ENCODE data around the gene EIF3K.

The EIF3K gene

DNA sequence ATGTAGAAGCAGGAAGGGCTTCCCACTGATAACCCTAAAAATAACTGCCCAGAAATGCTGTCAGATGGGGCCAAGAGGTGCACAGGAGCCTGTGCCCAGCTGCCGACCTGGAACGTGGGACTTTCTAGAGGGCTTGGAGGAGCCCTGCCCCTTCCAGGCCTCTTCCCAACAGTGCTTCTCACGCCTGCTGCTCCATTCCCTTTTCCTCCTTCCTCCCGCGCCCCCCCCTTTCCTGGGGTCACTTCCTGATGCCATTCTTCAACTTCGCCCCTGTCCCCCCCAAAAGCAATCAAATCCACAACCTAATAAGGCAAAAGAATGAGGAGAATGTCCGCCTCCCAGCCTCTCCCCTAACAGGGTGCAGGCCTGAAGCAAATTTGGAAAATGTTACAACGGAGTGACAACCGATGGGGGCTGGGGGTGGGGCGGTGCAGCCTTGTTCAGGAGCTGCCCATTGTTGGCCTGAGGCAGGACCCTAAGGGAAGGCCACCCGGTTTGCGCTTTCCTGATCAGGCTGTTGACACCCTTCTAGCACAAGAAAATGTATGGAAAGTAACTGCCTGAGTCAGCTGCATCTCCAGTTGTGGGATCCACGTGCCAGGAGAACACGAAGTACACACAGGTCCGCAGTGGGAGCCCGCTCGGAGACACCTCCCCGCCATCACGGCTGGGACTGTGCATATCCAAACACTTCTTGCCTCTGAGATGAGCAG, 47.1 kb downstream of the EIF3K start:
- DNase-seq (ENCODE audit: low spot score): peak; percentile 57

DNA sequence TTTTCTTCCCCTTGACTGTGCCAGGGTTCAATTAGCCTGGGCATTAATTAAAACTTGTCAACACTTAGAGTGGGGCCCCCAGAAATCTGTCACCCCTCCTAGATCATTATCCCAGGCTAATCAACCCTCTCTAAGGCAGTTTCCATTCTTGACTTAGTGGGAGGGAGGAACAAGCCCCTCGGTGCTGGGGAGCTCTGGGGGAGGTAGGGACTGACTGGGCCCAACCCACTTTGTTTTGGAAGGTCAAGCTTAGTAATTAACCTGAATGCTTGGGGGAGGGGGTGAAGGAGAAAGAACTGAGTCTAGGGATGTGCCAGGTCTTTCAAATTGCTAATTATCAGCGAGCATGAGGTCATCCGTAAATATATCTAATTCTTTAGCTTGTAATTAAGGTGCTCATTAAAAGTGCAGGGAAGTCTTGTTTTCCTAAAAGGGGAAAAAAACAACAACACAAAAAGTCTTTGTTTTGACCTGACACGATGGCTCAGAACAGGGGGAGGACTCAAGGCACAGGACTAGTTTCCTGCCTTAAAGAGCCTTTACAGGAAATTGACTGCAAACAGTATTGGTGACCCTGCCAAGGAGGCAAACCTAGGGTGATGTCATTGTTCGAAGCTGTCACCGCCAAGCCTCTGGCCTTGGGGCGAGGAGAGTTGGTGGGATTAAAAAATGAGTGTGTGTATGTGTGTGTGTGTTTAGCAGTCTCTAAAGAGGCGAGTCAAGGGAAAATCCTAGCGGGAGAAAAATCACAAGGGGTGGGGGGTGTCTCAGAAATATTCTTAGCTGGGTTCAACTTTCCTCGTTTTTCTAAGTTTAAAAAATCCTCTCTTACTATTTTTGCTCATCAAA, 47.9 kb downstream of the EIF3K start:
- no peak for DNase-seq (ENCODE audit: low spot score)

DNA sequence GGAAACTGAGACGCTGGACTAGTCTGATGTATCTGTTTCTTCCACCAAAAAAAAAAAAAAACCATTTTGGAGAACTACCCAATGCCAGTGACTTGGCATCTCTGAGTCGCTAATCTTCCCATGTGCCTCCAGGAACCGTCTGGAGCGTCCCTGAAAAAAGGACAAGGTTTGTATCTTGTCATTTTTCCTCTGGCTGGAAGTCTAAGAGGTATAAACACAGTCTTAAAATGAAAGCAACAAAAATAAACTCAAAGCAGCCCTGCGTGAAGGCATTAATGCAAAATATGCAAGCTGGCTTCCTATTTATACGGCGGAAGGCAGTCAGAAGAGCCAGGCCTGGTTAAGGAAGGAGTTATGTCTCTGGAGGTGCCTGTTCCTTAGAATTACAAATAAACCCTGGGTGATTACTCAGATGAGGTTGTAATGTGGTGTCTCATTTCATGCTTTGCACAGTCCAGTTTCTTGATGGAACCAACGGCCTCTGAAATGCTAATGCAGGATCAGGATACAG, 48.7 kb downstream of the EIF3K start:
- peak; percentile 59 for DNase-seq (ENCODE audit: low spot score)

DNA sequence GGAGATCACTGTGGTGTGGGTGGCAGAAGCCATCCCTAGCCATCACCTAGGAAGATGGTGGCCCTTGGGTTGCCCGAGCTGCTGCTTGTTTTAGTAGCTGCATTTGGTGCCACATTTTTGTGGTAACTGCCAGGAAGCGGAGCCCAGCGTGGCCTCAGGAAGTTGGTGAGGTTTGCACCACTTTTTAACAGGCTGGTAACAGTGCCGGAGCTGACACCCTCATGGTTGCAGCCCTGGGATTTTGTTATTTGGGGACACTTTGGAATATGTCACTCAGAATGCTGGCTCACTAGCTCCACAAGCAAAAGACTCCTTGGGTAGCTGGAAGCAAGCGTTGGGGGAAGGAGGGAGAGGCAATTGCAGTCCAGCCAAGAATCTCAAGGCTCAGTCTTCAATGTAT, 50.6 kb downstream of the EIF3K start:
- no peak for DNase-seq (ENCODE audit: low spot score)

DNA sequence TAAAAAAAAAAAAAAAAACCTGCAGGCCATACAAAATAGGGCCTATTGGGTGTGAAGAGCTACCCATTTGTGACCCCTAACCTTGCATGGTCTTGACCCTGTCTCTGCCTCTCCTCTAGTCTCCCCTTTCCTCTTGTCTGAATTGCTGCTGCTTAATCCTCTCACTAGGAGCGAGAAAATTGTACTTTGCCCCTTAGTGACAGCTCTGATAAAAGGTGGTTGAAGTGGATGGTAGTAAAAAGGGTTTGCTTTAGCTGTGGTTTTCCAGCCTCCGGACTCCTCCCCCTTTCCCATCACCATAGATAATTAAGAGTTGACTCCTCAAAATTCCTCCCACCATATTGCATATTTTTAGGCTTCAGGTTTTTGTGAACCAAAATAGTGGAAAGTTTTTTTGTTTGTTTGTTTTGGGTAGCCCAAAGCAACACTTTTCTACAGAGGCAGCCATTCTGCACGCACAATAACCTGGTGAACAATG, 52.0 kb downstream of the EIF3K start:
- DNase-seq (ENCODE audit: low spot score): no peak

DNA sequence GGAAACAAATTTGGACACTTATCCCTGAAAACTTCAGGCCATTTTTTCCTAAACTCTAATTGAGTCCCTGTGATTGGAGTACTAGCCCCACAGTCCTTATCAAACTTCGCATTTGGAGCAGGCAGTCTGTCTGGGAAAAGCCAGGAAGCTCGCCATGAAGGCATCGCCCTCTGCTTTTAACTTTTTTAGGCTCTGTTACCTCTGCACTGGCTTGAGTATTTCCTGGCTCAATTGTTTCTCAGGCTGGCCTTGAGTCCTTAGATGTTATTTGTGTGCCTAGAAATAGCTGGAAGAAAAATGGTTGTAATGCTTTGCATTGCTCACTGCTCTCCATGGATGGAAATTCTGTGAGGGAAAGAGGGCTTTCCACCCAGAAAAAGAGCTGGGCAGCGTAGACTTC, 52.7 kb downstream of the EIF3K start:
- DNase-seq (ENCODE audit: low spot score): no peak

DNA sequence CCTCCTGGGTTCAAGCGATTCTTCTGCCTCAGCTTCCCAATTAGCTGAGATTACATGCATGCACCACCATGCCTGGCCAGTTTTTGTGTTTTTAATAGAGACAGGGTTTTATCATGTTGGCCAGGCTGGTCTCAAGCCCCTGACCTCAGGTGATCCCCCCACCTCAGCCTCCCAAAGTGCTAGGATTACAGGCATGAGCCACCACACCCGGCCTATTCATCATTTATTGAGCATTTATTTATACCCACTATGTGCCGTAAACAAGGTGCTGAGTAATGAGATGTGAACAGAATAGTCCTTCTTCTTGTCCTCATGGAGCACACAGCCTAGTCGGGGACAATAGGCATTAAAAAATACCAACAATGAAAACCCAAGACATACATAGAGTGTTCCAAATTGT, 54.0 kb downstream of the EIF3K start:
- DNase-seq (ENCODE audit: low spot score): no peak

DNA sequence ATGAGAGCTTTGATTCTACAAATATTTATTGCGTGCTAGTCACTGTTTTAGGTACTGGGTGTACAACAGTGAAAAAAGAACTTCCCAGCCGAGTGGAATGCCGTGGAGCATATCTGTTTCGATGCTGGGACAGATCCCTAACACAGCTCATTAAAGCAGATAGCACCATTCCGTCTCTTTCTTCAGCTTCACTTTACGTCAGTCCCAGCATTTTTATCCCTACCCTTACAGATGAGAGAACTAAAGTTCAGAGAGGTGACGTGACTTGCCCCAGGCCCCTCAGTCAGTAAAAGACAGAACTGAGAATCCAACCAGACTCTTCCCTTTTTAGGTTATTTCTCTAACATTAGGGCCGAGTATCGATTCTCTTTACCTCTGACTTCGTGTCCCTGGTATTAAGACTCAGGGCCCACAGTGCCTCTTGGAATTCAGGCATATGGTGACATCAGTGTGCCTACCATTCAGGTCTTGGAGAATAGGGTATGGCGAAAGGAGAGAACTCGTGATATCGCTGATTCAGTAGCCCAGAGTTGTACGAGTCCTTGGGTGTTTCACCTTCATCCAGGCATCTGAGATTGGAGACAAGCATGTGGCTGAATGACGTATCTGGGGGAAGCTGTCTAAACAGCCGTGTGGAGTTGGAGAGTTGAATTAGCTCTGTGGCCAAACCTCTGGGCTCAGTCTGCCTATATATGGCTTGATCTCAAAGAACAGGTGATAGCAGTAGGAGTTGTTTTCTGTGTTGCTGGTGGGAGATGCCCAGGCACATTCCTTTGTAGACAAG, 55.6 kb downstream of the EIF3K start:
- no peak for DNase-seq (ENCODE audit: low spot score)

DNA sequence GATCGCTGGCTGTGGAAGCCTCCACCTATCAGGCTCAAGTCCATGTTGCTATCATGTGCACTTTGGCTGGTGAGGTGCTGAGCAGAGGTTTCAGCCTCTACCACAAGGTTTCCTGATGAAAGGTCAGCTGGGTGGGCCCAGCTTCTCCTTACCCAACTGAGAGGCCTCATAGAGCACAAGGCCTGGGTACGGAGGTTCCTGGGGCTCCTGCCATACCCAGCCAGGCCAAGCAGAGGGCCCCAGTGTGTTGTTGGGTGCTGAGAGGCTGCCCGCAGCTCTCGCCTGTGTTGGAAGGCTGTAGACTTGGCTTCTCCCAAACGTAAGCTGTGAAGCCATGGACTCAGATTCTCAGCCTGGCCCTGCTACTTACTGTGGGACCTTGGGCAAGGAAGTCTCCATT, 56.6 kb downstream of the EIF3K start:
- no peak for DNase-seq (ENCODE audit: low spot score)

DNA sequence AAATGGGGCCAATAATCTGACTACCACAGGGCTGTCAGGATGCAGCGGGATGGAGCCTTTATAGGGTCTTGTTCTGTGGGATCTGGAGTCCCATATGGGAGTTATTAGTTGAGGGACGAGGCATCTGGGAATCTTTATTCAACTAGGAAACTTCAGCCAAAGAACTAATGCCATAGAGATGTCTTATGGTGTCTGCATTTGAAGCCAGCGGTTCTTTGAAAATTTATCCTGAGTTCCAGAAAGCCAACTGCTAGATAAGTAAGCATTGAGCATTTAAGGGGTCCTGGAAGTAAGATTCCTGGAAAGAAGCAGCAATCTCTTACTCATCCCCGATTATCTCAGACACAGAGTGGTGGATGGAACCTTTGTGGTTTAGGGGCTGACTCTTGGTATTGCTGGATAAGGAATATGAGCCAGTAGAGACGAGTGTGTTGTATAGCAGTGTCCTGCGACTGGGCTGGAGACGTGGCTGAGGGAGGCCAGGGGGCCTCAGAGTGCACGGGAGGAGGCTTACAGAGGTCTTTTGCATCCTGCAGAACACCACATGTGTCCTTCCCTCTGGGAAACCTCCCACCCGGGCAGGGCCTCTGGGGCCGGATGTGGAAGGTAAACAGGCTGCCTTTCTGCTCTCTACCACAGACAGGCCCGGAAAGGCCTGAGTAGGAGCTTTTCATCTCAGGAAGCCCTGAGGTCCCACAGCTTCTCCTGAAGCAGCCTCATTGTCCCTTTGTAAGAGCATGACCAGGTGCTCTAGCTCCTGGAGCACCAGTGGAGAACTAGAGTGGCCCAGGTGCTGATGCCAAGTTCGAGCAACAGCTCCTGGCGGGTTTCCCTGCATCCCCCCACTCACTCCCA, 57.3 kb downstream of the EIF3K start:
- no peak for DNase-seq (ENCODE audit: low spot score)

DNA sequence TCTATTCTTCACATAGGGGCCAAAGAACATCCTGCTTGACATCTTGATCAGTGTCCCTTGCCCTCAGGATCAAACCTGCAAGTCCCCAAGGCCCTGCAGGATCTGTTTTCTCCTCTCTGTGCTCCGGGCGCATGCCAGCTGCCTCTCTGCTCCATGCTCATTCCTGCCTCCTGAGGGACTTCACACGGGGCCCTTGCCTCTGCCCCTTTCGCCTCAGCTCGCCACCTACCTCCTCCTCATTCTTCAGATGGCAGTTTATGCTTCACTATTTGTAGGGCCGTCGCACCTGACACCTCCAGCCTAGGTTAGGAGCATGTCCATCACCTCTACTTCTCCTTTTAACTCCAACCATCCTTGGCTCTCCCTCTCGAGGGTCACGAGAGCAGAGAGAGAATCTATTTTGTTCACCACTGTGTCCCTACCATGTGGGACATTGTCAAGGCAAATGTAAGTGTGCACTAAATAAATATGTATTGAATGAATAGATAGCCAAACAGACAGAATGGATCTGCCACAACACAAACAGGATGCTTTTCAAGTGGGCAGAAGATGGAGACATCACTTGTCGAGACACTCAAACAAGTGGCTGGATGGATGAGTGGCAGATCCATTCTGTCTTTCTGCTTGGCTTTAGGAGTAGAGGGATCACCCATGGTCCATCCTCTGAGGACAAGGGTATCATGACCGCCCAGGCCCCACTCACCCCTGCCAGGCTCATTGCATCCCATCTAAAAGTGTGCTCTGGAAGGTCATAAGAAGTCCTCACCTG, 58.1 kb downstream of the EIF3K start:
- no peak for DNase-seq (ENCODE audit: low spot score)

DNA sequence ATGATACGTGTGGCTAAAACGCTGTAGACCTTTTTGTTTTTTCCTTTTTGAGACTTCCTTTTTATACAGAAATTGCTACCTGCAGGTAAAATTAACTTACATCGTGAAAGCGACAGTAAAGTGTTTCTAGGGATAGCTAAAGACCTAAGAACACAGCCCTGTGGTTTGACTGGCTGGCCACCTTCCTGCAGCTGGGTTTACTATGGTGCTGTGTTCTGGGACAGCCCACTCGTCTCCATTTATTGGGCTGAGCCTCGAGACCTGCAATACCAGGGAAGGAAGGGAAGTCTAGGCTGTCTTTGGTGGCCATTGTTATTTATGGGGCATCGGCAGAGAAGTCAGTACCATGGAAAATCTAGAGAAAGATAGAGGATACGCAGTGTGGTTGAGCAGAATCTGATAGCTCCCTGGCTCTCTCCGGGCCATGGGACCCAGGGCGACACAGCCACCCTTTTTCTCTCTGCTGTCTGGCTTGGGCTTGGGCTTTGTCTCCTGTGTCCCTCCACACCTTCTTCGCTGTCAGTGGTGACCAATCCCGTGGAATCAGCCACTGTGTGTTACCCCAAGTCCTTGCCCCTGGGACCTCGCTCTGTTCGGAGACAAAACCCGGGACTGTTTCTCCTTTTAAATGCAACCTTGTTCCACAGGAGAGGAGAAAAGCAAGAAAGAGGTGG, 59.4 kb downstream of the EIF3K start:
- DNase-seq (ENCODE audit: low spot score): no peak

DNA sequence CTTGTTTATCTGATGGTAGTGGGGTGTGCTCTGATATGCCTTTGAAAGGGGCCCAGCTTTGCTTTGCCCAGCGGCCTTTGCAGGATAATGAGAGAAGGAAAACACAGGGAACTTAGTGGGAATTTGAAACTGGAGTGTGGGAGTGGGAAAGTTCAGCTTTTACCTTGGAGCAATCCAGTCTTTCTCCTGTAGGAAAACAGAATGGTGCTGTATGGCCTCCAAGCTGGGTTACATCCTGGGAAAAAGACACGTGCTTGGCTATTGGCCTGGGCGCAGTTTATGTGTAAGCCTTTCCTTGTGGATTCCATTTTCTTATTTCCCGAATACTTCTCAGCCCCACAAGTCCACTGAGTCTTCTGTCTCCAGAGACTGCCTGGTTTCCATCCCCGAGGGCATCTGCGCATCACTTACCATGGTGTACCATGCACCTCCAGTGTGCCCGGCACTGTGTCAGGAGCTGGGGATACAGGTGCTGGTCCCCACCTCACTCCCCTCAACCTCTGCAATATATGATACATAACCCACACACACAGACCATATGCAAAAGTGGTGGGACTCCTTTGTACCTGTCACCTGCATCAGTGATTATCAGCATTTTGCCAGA, 60.0 kb downstream of the EIF3K start:
- DNase-seq (ENCODE audit: low spot score): no peak

DNA sequence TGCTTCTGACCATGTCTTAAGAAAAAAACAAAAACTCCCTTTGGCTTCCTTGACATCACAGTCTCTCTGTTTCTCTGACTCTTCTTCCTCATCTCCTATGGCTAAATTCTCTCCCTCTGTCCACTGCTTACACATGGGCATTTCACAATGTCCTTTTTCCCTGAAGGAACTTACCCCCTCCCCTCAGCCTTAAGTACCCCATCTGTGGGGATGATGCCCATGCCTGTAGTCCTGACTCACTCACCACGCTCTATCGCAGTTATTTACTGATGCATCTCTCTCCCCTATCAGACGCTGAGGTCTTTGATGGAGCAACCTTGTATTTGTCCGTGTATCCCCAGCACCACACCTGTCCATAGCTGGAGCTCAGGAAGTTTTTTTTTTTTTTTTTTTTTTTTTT, 60.9 kb downstream of the EIF3K start:
- DNase-seq (ENCODE audit: low spot score): no peak

DNA sequence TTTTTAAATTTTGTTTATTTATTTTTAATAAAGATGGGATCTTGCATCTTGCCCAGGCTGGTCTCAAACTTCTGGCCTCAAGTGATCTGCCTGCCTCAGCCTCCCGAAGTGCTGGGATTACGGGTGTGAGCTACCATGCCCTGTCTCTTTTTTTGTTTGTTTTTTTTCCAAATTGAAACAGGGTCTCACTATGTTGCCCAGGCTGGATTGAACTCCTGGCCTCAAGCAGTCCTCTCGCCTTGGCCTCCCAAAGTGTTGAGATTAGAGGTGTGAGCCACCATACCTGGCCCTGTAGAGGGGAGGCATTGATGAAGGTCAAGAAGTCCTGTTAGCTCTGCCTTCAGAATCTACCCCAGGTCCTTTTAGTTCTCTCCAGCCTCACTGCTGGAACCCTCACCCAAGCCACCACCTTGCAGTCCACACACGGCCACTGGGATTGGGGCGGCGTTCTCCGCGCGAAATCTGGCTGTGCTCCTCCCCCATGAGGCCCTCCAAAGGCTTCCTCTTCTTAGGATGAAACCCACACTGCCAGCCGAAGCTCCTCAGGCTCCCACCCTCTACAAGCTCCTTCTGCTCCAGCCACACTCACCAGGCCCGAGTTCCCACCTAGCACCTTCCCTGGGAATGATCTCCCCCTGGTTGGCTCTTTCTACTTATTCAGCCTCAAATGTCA, 63.3 kb downstream of the EIF3K start:
- no peak for DNase-seq (ENCODE audit: low spot score)

DNA sequence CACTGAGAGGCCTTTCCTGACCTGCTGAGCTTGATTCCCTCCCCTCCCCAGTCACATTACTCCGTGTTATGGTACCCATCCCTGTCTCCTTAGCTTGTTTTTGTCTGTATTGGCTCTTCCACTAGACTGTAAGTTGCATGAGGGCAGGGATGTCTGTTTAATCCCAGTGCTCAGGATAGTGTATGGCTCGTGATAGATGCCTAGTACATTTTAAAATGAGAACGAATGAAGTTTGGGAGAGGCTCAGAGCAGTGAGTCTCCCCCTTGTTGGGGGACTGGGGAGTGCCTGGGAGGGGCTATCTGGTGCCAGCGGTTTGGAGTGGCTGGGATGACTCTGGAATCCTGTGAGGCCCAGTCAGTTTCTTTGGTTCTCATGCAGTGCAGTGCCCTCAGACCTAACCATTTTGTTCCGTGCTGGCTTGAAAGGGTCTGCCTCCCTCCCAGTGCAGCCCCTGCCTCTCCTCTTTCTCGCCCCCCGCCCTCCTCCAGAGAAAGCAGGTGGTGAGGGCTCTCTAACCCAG, 63.9 kb downstream of the EIF3K start:
- DNase-seq (ENCODE audit: low spot score): no peak

DNA sequence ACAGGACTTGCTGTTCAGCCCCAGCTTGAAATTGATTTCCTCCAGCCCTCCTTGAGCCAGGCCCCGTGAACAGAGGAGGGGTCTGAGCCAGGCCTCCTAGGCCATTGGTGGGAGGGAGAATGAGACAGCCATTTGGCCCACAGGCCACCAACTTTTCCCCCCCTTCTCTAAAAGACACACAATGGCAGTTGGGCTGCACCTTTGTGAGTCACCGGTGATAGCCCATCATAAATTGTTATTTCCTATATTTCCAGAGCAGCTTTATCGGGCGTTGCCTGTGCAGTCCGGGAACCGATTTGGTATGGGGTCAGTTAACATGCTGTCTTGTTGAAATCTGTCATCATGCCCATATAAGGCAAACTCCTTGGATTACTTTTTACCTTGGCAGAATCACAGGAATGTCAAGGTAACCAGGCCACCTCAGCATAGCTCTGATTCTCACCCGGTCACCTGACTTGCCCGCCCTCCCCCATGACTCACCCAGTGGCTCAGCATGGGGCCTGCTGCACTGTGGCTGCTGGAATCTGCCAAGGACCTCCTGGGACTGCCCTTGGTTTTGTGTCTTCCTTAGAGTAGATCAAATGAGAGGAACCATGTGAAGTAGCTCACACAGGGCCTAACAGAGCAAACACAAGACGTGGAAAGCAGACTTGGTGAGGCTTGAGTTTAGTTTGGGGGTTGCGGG, 64.5 kb downstream of the EIF3K start:
- peak; percentile 73 for DNase-seq (ENCODE audit: low spot score)
